Measurements from ENCODE around the gene GLRA3.
"Not testable (repeated sequence)": the region's sequence is repeated elsewhere in the genome, so short reads cannot be mapped to it uniquely, and the experiment has no call there.

GLRA3 gene

GRCh38 chr4:174828845-174829701 is at the start of gene GLRA3:
GLRA3 (minus strand) TSS chr4:174829247; CDS start chr4:174828811, 436 bp downstream.
- DNase-seq, result no peak

GRCh38 chr4:174874898-174875297 is 45.9 kb upstream of the GLRA3 start:
- no peak for DNase-seq

GRCh38 chr4:174873931-174874330 is 44.9 kb upstream of the GLRA3 start:
- DNase-seq, result no peak

GRCh38 chr4:174873146-174873545 is 44.1 kb upstream of the GLRA3 start:
- DNase-seq, result not testable (repeated sequence)

GRCh38 chr4:174871407-174871806 is 42.4 kb upstream of the GLRA3 start:
- no peak for DNase-seq

GRCh38 chr4:174870311-174870710 is 41.3 kb upstream of the GLRA3 start:
- DNase-seq, result no peak

- DNase-seq, result no peak
Observed at GRCh38 chr4:174869339-174869738, 40.3 kb upstream of the GLRA3 start.

- DNase-seq, result no peak
Observed at GRCh38 chr4:174867903-174868302, 38.9 kb upstream of the GLRA3 start.

GRCh38 chr4:174865418-174865985 is 36.5 kb upstream of the GLRA3 start:
- DNase-seq, result no peak

GRCh38 chr4:174864031-174864430 is 35.0 kb upstream of the GLRA3 start:
- no peak for DNase-seq

- DNase-seq, result no peak
Observed at GRCh38 chr4:174860588-174860987, 31.5 kb upstream of the GLRA3 start.

GRCh38 chr4:174859904-174860303 is 30.9 kb upstream of the GLRA3 start:
- no peak for DNase-seq

GRCh38 chr4:174856926-174857800 is 28.1 kb upstream of the GLRA3 start:
- DNase-seq, result no peak

GRCh38 chr4:174855050-174855449 is 26.0 kb upstream of the GLRA3 start:
- DNase-seq, result no peak

GRCh38 chr4:174853629-174854028 is 24.6 kb upstream of the GLRA3 start:
- no peak for DNase-seq

GRCh38 chr4:174848596-174848995 is 19.5 kb upstream of the GLRA3 start:
- DNase-seq, result no peak

GRCh38 chr4:174847801-174848427 is 18.9 kb upstream of the GLRA3 start:
- DNase-seq, result no peak

GRCh38 chr4:174835536-174835935 is 6.5 kb upstream of the GLRA3 start:
- no peak for DNase-seq

GRCh38 chr4:174834477-174834876 is 5.4 kb upstream of the GLRA3 start:
- DNase-seq, result no peak

GRCh38 chr4:174826660-174827059 is 2.4 kb downstream of the GLRA3 start:
- no peak for DNase-seq

- DNase-seq, result no peak
Observed at GRCh38 chr4:174815282-174815681, 13.8 kb downstream of the GLRA3 start.

- DNase-seq, result no peak
Observed at GRCh38 chr4:174813292-174813691, 15.8 kb downstream of the GLRA3 start.

GRCh38 chr4:174810834-174811233 is 18.2 kb downstream of the GLRA3 start:
- no peak for DNase-seq
